Suprapubic skin (tissue), 4 donors: ENCODE measurements around the gene LPO. TPM values are rescaled to one million over a fixed set of nuclear protein-coding genes. Genes with fewer than 3 reads are reported as not detected.

Experiments
- DNase-seq, 2 donors: peaks; one replicate each; pipeline ENCODE4 v3.0.0-alpha.2; 2019; ENCODE audit warnings: low spot score in 2 of 2
- H3K27ac ChIP-seq: fragments of 200-600 bp; sonication (generic); one replicate; pipeline ENCODE4 v1.5.1; 2019
- H3K27me3 ChIP-seq: fragments of 200-600 bp; sonication (generic); one replicate; pipeline ENCODE4 v1.5.1; 2019
- H3K36me3 ChIP-seq: fragments of 200-600 bp; sonication (generic); one replicate; pipeline ENCODE4 v1.5.1; 2019
- H3K4me1 ChIP-seq: fragments of 200-600 bp; sonication (generic); one replicate; pipeline ENCODE4 v1.5.1; 2019
- H3K4me3 ChIP-seq: fragments of 200-600 bp; sonication (generic); one replicate; pipeline ENCODE4 v1.5.1; 2019; ENCODE audit warnings: mild to moderate bottlenecking
- H3K9me3 ChIP-seq: fragments of 200-600 bp; sonication (generic); one replicate; pipeline ENCODE4 v1.5.1; 2019
- EP300 ChIP-seq: sonication (generic); formaldehyde crosslinking; IDR thresholded peaks from one replicate; pipeline ENCODE4 v1.6.1; 2017; ENCODE audit warnings: antibody characterized with exemption
- POLR2A ChIP-seq, 2 donors: fragments of 450-650 bp; IDR thresholded peaks; one replicate each; pipeline ENCODE4 v1.6.1; 2017; ENCODE audit warnings: antibody characterized with exemption in 2 of 2, mild to moderate bottlenecking in 2 of 2, moderate library complexity in 2 of 2
- POLR2AphosphoS5 ChIP-seq, 3 donors: sonication (generic); formaldehyde crosslinking; IDR thresholded peaks; one replicate each; pipeline ENCODE4 v1.6.1; 2017; ENCODE audit warnings: antibody characterized with exemption in 3 of 3
- WGBS: methylation state at CpG from one replicate; pipeline ENCODE4 v1.1.5; 2018; 5-methylcytosine and 5-hydroxymethylcytosine counted together
- total RNA-seq, 4 donors: library from RNA; depleted of rRNA; stranded (reverse); fragments of >200 nt; gene quantifications; one replicate each; pipeline ENCODE4 v1.1.0, GENCODE V29; 2016
- TF ChIP-seq, protein P1 (sequence below), 2 donors: fragments of 200-600 bp in 1 of 2; fragments of 450-650 bp in 1 of 2; sonication (generic) in 1 of 2; IDR thresholded peaks; one replicate each; pipeline ENCODE4 v1.5.1; 2016 to 2019; ENCODE audit warnings: antibody characterized with exemption in 2 of 2, mild to moderate bottlenecking in 1 of 2, moderate library complexity in 1 of 2

The LPO gene
- total RNA-seq, 4 donors from 2014 or later, result 0.19 to 0.23 TPM; not detected in 2

DNA sequence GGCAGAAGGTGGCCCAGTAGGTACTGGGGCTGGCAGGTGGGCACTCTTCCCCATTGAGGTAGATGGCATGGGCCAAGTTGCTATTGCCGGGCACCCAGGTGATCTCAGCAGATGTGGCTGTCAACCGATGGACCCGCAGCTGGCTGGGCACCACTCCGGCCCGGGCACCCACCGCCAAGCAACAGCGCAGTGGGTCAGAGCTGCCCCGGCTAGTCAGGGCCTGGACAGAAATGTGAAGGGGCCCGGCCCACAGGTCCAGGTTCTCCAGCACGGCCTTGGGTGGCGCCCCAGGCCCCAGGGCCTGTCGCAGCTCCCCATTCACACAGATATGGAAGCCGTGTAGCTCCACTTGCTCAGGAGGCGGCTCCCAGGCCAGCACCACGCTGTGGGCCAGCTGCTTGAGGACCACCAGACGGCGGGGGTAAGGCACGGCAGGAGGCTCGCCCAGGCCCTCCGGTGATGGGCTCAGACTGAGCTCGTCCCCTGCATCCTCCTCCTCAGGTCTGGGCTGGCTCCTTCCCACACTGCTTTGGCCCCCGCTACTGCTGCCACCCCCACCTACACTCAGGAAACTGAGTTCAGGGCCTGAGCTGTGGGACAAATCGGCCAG is 73.7 kb downstream of the LPO start:
- Histone ChIP-seq H3K4me1 (no peaks in the 10 kb centered on the region), H3K4me3 (no peak overlapping the region), H3K27ac (no peak overlapping the region), H3K9me3 (no peaks in the 10 kb centered on the region), H3K27me3 (no peaks in the 10 kb centered on the region), H3K36me3 (no peaks in the 10 kb centered on the region)
- WGBS, result 84% methylated on average over 8 of the region's 23 CpGs
- TF ChIP-seq POLR2A (IDR thresholded peaks at IDR 0.05), result no peak
- TF ChIP-seq, protein P1, sequence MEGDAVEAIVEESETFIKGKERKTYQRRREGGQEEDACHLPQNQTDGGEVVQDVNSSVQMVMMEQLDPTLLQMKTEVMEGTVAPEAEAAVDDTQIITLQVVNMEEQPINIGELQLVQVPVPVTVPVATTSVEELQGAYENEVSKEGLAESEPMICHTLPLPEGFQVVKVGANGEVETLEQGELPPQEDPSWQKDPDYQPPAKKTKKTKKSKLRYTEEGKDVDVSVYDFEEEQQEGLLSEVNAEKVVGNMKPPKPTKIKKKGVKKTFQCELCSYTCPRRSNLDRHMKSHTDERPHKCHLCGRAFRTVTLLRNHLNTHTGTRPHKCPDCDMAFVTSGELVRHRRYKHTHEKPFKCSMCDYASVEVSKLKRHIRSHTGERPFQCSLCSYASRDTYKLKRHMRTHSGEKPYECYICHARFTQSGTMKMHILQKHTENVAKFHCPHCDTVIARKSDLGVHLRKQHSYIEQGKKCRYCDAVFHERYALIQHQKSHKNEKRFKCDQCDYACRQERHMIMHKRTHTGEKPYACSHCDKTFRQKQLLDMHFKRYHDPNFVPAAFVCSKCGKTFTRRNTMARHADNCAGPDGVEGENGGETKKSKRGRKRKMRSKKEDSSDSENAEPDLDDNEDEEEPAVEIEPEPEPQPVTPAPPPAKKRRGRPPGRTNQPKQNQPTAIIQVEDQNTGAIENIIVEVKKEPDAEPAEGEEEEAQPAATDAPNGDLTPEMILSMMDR (IDR thresholded peaks at IDR 0.05), result no peak
- no peak for TF ChIP-seq POLR2AphosphoS5 (IDR thresholded peaks at IDR 0.05)
- TF ChIP-seq EP300, result no peak
- DNase-seq, result peak in 1 of 2 donors; percentile 54

DNA sequence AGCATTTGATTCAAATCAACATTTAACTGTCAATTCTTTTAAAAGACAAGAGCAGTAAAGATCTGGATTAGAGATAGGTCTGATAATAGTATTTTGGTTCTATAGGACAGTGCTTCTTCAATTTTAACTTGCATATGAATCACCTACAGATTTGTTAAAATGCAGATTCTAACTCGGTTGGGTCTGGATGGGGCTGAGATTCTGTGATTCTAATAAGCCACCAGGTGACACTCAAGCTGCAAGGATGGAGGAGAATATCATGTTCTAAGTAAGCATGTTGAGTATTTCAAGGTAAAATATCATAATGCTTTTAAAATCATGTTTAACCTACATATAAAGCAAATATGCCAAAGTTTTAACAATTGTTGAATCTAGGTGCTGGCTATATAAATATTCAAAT is 74.4 kb downstream of the LPO start:
- no peaks in the 10 kb centered on the region for H3K27me3 ChIP-seq
- H3K4me1 ChIP-seq, result peaks cover 2% of the 10 kb centered on the region
- H3K27ac ChIP-seq, result no peak overlapping the region
- no peak overlapping the region for H3K4me3 ChIP-seq
- 59% methylated on average over 1 of the region's 1 CpG for WGBS
- DNase-seq, result no peak
- H3K36me3 ChIP-seq, result no peaks in the 10 kb centered on the region
- TF ChIP-seq POLR2AphosphoS5 (IDR thresholded peaks at IDR 0.05) (no peak), EP300 (no peak), POLR2A (IDR thresholded peaks at IDR 0.05) (no peak)
- TF ChIP-seq, protein P1 (IDR thresholded peaks at IDR 0.05), result no peak
- H3K9me3 ChIP-seq, result no peaks in the 10 kb centered on the region

DNA sequence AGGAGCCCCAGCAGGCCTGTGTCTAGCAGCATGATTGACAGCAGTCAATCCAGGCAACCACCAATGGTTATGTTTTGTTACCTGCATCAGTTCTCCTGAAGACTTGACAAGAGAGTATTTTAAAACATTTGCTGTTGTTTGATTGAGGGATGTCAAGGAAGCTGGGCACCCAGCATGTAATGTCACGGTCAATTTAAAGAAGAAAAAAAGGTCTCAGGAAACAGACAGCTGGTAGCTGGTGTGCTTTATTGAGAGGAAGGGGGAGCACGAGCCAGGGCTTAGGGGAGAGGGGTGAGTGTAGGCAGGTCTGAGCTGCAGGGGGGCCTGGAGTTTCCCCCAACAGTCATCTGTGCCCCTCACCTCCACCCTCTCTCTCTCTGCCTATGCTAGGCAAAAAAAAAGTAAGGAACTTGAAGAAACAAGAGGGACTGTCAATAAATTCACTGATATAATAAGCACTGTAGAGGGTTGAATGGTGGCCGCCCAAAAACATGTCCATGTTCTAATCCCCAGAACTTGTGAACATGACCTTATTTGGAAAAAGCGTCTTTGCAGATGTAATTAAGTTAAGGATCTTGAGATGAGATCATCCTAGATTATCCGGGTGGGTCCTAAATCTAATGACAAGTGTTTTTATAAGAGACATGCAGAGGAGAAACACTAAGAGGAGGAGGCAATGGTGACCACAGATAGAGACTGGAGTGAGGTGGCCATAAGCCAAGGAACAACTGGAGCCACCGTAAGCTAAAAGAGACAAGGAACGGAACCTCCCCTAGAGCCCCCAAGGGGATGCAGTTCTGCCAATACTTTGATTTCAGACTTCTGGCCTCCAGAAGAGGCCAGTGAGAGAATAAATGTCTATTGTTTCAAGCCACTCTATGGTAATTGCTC is 75.7 kb downstream of the LPO start:
- DNase-seq, result peak in 1 of 2 donors; percentile 43
- TF ChIP-seq, protein P1 (IDR thresholded peaks at IDR 0.05), result no peak
- TF ChIP-seq POLR2AphosphoS5 (IDR thresholded peaks at IDR 0.05) (no peak), POLR2A (IDR thresholded peaks at IDR 0.05) (no peak), EP300 (no peak)
- H3K36me3 ChIP-seq, result no peaks in the 10 kb centered on the region
- 60% methylated on average over 7 of the region's 7 CpGs for WGBS
- H3K27me3 ChIP-seq, result no peaks in the 10 kb centered on the region
- no peaks in the 10 kb centered on the region for H3K9me3 ChIP-seq
- H3K27ac ChIP-seq, result no peak overlapping the region
- H3K4me3 ChIP-seq, result no peak overlapping the region
- H3K4me1 ChIP-seq, result peaks cover 2% of the 10 kb centered on the region

DNA sequence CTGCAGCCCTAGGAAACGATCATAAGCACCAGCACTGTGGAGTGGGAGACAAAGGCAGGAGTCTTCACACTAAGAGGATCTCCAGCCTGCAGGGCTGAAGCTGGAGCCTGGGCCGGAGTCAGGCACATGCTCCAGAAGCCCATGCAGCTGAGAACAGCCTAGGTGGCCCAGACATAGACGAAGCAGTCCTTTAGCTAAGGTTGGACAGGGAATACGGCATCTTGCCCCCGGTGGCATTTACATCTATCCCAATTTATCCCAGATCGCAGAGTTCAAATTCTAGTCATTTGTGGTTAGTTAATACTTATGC is 76.3 kb downstream of the LPO start:
- no peak overlapping the region for H3K4me3 ChIP-seq
- H3K4me1 ChIP-seq, result peaks cover 2% of the 10 kb centered on the region
- H3K36me3 ChIP-seq, result no peaks in the 10 kb centered on the region
- no peaks in the 10 kb centered on the region for H3K9me3 ChIP-seq
- DNase-seq, result peak in 1 of 2 donors; percentile 35
- 88% methylated on average over 6 of the region's 6 CpGs for WGBS
- no peak for TF ChIP-seq POLR2A (IDR thresholded peaks at IDR 0.05)
- no peak for TF ChIP-seq POLR2AphosphoS5 (IDR thresholded peaks at IDR 0.05)
- TF ChIP-seq, protein P1 (IDR thresholded peaks at IDR 0.05), result no peak
- no peak for TF ChIP-seq EP300
- no peak overlapping the region for H3K27ac ChIP-seq
- H3K27me3 ChIP-seq, result no peaks in the 10 kb centered on the region

DNA sequence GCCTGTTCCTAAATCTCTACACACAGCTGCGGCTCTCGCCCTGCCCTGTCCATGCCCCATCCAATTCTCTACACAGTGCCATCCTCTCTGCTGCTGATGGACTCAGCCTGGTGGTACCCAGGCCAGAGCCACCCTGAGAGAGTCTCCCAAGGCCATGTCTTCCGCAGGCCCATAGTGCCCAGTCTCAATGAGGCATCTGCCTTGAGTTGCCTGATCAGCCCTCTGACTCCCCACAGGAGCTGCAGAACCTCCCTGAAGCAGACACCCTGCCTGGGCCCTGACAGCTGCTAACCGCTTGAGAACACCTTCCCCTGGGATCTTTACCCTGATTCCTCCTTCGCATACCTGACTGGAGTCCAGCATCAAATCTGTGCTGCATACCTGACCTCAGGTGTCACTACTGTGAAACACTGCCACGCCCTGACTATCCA is 76.9 kb downstream of the LPO start:
- Histone ChIP-seq H3K27ac (no peak overlapping the region), H3K9me3 (no peaks in the 10 kb centered on the region), H3K36me3 (no peaks in the 10 kb centered on the region), H3K27me3 (no peaks in the 10 kb centered on the region), H3K4me1 (peaks cover 2% of the 10 kb centered on the region), H3K4me3 (no peak overlapping the region)
- WGBS, result 94% methylated on average over 6 of the region's 6 CpGs
- TF ChIP-seq, protein P1 (IDR thresholded peaks at IDR 0.05), result no peak
- TF ChIP-seq POLR2A (IDR thresholded peaks at IDR 0.05) (no peak), POLR2AphosphoS5 (IDR thresholded peaks at IDR 0.05) (no peak), EP300 (no peak)
- DNase-seq, result peak in 1 of 2 donors; percentile 48
